ENCODE results near the gene UBE2I.
A peak's percentile ranks its signal among the peaks of the same experiment; 100 is the strongest.

Gene UBE2I

GRCh38 chr16:1301562-1301961, 7.9 kb upstream of the UBE2I start:
- Histone ChIP-seq H3K4me3 (ENCODE audit: low read depth, low read length) (no peak overlapping the region), H3K27ac (ENCODE audit: extremely low read depth, low read depth, low read length) (no peak overlapping the region), H3K4me1 (ENCODE audit: control insufficient read depth, insufficient read depth, low read length) (no peaks in the 10 kb centered on the region), H3K9me3 (ENCODE audit: control insufficient read depth, insufficient read depth, low read depth, low read length) (no peaks in the 10 kb centered on the region), H3K36me3 (ENCODE audit: control insufficient read depth in 2 of 2, insufficient read depth in 1 of 2, low read length in 2 of 2) (no peaks in the 10 kb centered on the region)
- no peak for TF ChIP-seq ZNF341 (tag by site-specific recombination; IDR thresholded peaks at IDR 0.05; ENCODE audit: low read depth)
- POLR2A ChIA-PET: interaction anchor here (1.0 kb wide), 1 partner anchor 7 kb away, joined by 3 read pairs; the partner anchor contains the start of gene UBE2I
- CTCF ChIA-PET: interaction anchor here (0.5 to 3.3 kb wide), 9 partner anchors 10 to 1066 kb away, joined by 3 to 17 read pairs (median 3); no protein-coding TSS in a partner anchor

- TF ChIP-seq ZNF792 (tag by site-specific recombination; IDR thresholded peaks at IDR 0.05): no peak
- TF ChIP-seq REPIN1 (tag by site-specific recombination; IDR thresholded peaks at IDR 0.05; ENCODE audit: low read depth): no peak
- no peak for TF ChIP-seq ZNF645 (tag by site-specific recombination; IDR thresholded peaks at IDR 0.05)
- Histone ChIP-seq H3K27ac (ENCODE audit: extremely low read depth, low read depth, low read length) (no peak overlapping the region), H3K4me1 (ENCODE audit: control insufficient read depth, insufficient read depth, low read length) (no peaks in the 10 kb centered on the region), H3K9me3 (ENCODE audit: control insufficient read depth, insufficient read depth, low read depth, low read length) (no peaks in the 10 kb centered on the region), H3K4me3 (ENCODE audit: low read depth, low read length) (no peak overlapping the region), H3K36me3 (ENCODE audit: control insufficient read depth in 2 of 2, insufficient read depth in 1 of 2, low read length in 2 of 2) (peaks cover 0 to 5% of the 10 kb centered on the region in 2 experiments; a peak in 1 of 3 replicates)
- CTCF ChIA-PET: no interaction called here
- POLR2A ChIA-PET: no interaction called here
Observed at GRCh38 chr16:1305823-1306222, 3.6 kb upstream of the UBE2I start.

- peaks cover 0 to 6% of the 10 kb centered on the region in 2 experiments; a peak in 1 of 3 replicates for H3K36me3 ChIP-seq (ENCODE audit: control insufficient read depth in 2 of 2, insufficient read depth in 1 of 2, low read length in 2 of 2)
- no peaks in the 10 kb centered on the region for H3K9me3 ChIP-seq (ENCODE audit: control insufficient read depth, insufficient read depth, low read depth, low read length)
- TF ChIP-seq ZNF555 (tag by site-specific recombination; conservative IDR thresholded peaks at IDR 0.05) (no peak), ZNF18 (tag by site-specific recombination; IDR thresholded peaks at IDR 0.05) (no peak), ZNF16 (tag by site-specific recombination; IDR thresholded peaks at IDR 0.05; ENCODE audit: low read depth) (peak; percentile 50; the same call in 1 of the 2 replicates)
- peaks cover 4% of the 10 kb centered on the region for H3K4me1 ChIP-seq (ENCODE audit: control insufficient read depth, insufficient read depth, low read length)
- H3K4me3 ChIP-seq (ENCODE audit: low read depth, low read length): no peak overlapping the region
- ChIA-PET POLR2A (no interaction called here), CTCF (no interaction called here)
- no peak overlapping the region for H3K27ac ChIP-seq (ENCODE audit: extremely low read depth, low read depth, low read length)
Observed at GRCh38 chr16:1306334-1306733, 3.1 kb upstream of the UBE2I start.

- Histone ChIP-seq H3K4me3 (ENCODE audit: low read depth, low read length) (peak overlapping the region; percentile 81), H3K9me3 (ENCODE audit: control insufficient read depth, insufficient read depth, low read depth, low read length) (no peaks in the 10 kb centered on the region), H3K36me3 (ENCODE audit: control insufficient read depth in 2 of 2, insufficient read depth in 1 of 2, low read length in 2 of 2) (peaks cover 0 to 24% of the 10 kb centered on the region in 2 experiments; a peak in 1 of 3 replicates), H3K27ac (ENCODE audit: extremely low read depth, low read depth, low read length) (no peak overlapping the region; the same call in 1 of the 2 replicates), H3K4me1 (ENCODE audit: control insufficient read depth, insufficient read depth, low read length) (peaks cover 8% of the 10 kb centered on the region)
- ChIA-PET CTCF (no interaction called here), POLR2A (interaction anchor here (1.0 to 1.6 kb wide), 4 partner anchors 7 to 34 kb away, joined by 3 to 10 read pairs (median 3); no protein-coding TSS in a partner anchor)
- TF ChIP-seq ZSCAN16 (tag by site-specific recombination; IDR thresholded peaks at IDR 0.05) (peak; percentile 95), ZNF48 (tag by site-specific recombination; IDR thresholded peaks at IDR 0.05) (no peak), PRDM6 (tag by site-specific recombination; IDR thresholded peaks at IDR 0.05) (no peak), BCL6B (tag by site-specific recombination; IDR thresholded peaks at IDR 0.05) (no peak), ZNF654 (tag by site-specific recombination; IDR thresholded peaks at IDR 0.05; ENCODE audit: low read depth) (no peak), PRDM2 (tag by site-specific recombination; IDR thresholded peaks at IDR 0.05; ENCODE audit: borderline replicate concordance) (no peak)
Observed at GRCh38 chr16:1308036-1308976, 1.1 kb upstream of the UBE2I start.

Data from HEK293 (cell line).